HepG2 (cell line): ENCODE data around the gene PERCC1. TPM values are rescaled to one million over a fixed set of nuclear protein-coding genes. Genes with fewer than 3 reads are reported as not detected.

Experiments
- ATAC-seq: fragments of 200-7000 bp; cut with Tn5 transposase; 3 replicates; pipeline ENCODE4 v1.9.1; 2020; ENCODE audit warnings: mild to moderate bottlenecking, moderate library complexity
- BruUV-seq: library from RNA; stranded (reverse); fragments of 400-500 nt; replicated peaks from 2 replicates; lab custom pipeline; 2021; lab: Mats Ljungman, UMichigan
- CTCF ChIA-PET: fragments of 300-600 bp; formaldehyde crosslinking; extraction: SDS; loops from one replicate; lab custom pipeline; 2021; ENCODE audit warnings: low total read pairs, inconsistent platforms, low intra/inter-chr PET ratio; lab: Yijun Ruan, JAX
- POLR2A ChIA-PET: fragments of 350-600 bp; sonication (Branson Sonifier 250); formaldehyde crosslinking; loops from one replicate; lab custom pipeline; 2020; ENCODE audit warnings: antibody characterized with exemption, inconsistent platforms; lab: Yijun Ruan, JAX
- DNase-seq: peaks from one replicate; pipeline ENCODE4 v3.0.0-alpha.2; 2015; ENCODE audit warnings: low spot score
- FAIRE-seq: peaks from 3 replicates; lab custom pipeline; 2011; peaks lifted over from hg19 to GRCh38; lab: Jason Lieb, UNC
- H2AFZ ChIP-seq: one replicate; pipeline ENCODE4 v1.6.1; 2011; ENCODE audit warnings: low read length, inconsistent platforms
- H3K27ac ChIP-seq: fragments of 300-600 bp; 3 replicates; pipeline ENCODE4 v1.8.0; 2011; ENCODE audit warnings: mixed run types, mild to moderate bottlenecking, mixed read lengths, low read length, inconsistent platforms; ENCODE audit not compliant: insufficient read depth; ENCODE audit errors: extremely low read length
- H3K27me3 ChIP-seq, 2 experiments: fragments of 200-600 bp in 1 of 2; 2 replicates in 1 of 2; 3 replicates in 1 of 2; pipeline versions ENCODE4 v1.6.0 to v1.8.0; 2011; ENCODE audit warnings: low read length in 2 of 2, mild to moderate bottlenecking in 2 of 2, moderate library complexity in 2 of 2, inconsistent platforms in 1 of 2; ENCODE audit not compliant: insufficient read depth in 2 of 2, control insufficient read depth in 1 of 2
- H3K36me3 ChIP-seq, 2 experiments: fragments of 200-600 bp in 1 of 2; replicated peaks in 1 of 2; 2 replicates in 1 of 2; 3 replicates in 1 of 2; pipeline versions ENCODE4 v1.5.1 to v1.8.0; 2011; ENCODE audit warnings: low read length in 2 of 2, inconsistent platforms in 1 of 2; ENCODE audit not compliant: insufficient read depth in 2 of 2, control insufficient read depth in 1 of 2
- H3K4me1 ChIP-seq: 2 replicates; pipeline ENCODE4 v1.5.1; 2012; ENCODE audit warnings: low read length, inconsistent platforms; ENCODE audit not compliant: insufficient read depth
- H3K4me2 ChIP-seq: 2 replicates; pipeline ENCODE4 v1.6.0; 2011; ENCODE audit warnings: low read depth, low read length, inconsistent platforms
- H3K4me3 ChIP-seq, 3 experiments: fragments of 200-600 bp in 1 of 3; sonication (generic), shearing (Covaris generic) in 1 of 3; replicated peaks in 1 of 3; 2 replicates each; pipeline ENCODE4 v1.5.1; 2011 to 2016; ENCODE audit warnings: low read length in 3 of 3, inconsistent platforms in 2 of 3, low read depth in 2 of 3, mild to moderate bottlenecking in 2 of 3, control low read depth in 1 of 3, mixed read lengths in 1 of 3; ENCODE audit not compliant: insufficient read depth in 1 of 3
- H3K79me2 ChIP-seq: one replicate; pipeline ENCODE4 v1.6.1; 2011; ENCODE audit warnings: low read length, inconsistent platforms; ENCODE audit not compliant: insufficient read depth
- H3K9ac ChIP-seq: 2 replicates; pipeline ENCODE4 v1.6.0; 2011; ENCODE audit warnings: mild to moderate bottlenecking, low read depth, low read length, inconsistent platforms; ENCODE audit not compliant: insufficient read depth
- H3K9me3 ChIP-seq: 2 replicates; pipeline ENCODE4 v1.5.1; 2012; ENCODE audit warnings: mild to moderate bottlenecking, low read length
- H4K20me1 ChIP-seq: 2 replicates; pipeline ENCODE4 v1.6.0; 2011; ENCODE audit warnings: inconsistent platforms, mild to moderate bottlenecking, low read length, moderate library complexity; ENCODE audit not compliant: insufficient read depth
- GFI1 ChIP-seq: sonication (generic); formaldehyde crosslinking; IDR thresholded peaks from 2 replicates; pipeline ENCODE4 v1.5.0; 2020; ENCODE audit warnings: missing genetic modification reagents, mild to moderate bottlenecking, borderline replicate concordance
- ZFP90 ChIP-seq: sonication (generic); formaldehyde crosslinking; IDR thresholded peaks from 2 replicates; pipeline ENCODE4 v1.8.0; 2022; ENCODE audit warnings: missing genetic modification reagents, mild to moderate bottlenecking, inconsistent platforms, borderline replicate concordance
- ZNF629 ChIP-seq: sonication (generic); formaldehyde crosslinking; conservative IDR thresholded peaks from 2 replicates; pipeline ENCODE4 v1.5.0; 2020; ENCODE audit warnings: missing genetic modification reagents
- WGBS: methylation state at CpG from one replicate; pipeline ENCODE4 v1.1.6; 2017; ENCODE audit warnings: low lambda C conversion rate; 5-methylcytosine and 5-hydroxymethylcytosine counted together
- in situ Hi-C: cut with HindIII; loops from 2 replicates; pipeline ENCODE4 v1.10.0; 2017; ENCODE audit warnings: low pct_unique_long_range_greater_than_20kb; ENCODE audit not compliant: extremely low pct_ligation_motif_present
- intact Hi-C: fragments of 100-400 bp; cut with micrococcal nuclease; formaldehyde crosslinking; loops from one replicate; pipeline ENCODE4 v1.10.0; 2022; ENCODE audit not compliant: unreplicated experiment
- polyA plus RNA-seq, 8 experiments: library from polyadenylated mRNA; depleted of rRNA in 3 of 8; stranded (reverse) in 7 of 8; unstranded in 1 of 8; fragments of >200 nt; fragmentation: Illumina TruSeq in 4 of 8; extraction: Trizol in 4 of 8; gene quantifications; 2 replicates each; pipeline versions ENCODE4 v1.2.1 to v1.2.3, GENCODE V29; 2011 to 2016; ENCODE audit warnings: low read depth in 4 of 8, missing spikeins in 1 of 8, mixed read lengths in 1 of 8; ENCODE audit not compliant: insufficient read depth in 1 of 8
- total RNA-seq, 5 experiments: library from RNA; depleted of rRNA; stranded (reverse); fragments of >200 nt; fragmentation: Illumina TruSeq; extraction: Trizol; gene quantifications; 2 replicates each; pipeline ENCODE4 v1.2.3, GENCODE V29; 2016; ENCODE audit warnings: low read depth in 1 of 5
- TF ChIP-seq, protein P1 (sequence below): IDR thresholded peaks from 2 replicates; pipeline ENCODE4 v1.6.1; 2016
- TF ChIP-seq, protein P2 (sequence below): sonication (generic); formaldehyde crosslinking; IDR thresholded peaks from 2 replicates; pipeline ENCODE4 v1.4.0; 2020; ENCODE audit warnings: mild to moderate bottlenecking, missing genetic modification reagents, borderline replicate concordance

The PERCC1 gene
- total and polyA plus RNA-seq, 2 of the 13 experiments (the other 11 are each of a cell fraction or from before 2014, with no cell fraction given) = 0.15 TPM; not detected in 1

DNA sequence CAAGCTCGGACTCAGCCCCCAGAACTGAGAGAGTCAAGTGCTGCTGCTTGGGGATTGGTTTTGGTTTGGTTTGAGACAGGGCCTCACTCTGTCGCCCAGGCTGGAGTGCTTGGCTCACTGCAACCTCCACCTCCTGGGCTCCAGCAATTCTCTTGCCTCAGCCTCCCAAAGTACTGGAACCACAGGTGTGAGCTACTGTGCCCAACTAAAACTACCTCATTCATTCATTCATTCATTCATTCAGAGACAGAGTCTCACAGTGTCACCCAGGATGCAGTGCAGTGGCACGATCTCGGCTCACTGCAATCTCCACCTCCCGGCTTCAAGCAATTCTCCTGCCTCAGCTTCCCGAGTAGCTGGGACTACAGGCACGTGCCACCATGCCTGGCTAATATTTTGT lies 41.1 kb upstream of the PERCC1 start:
- CTCF ChIA-PET = no interaction called here
- BruUV-seq = no TSS peak
- no peaks in the 10 kb centered on the region for H3K9me3 ChIP-seq

More for the DNA sequence above, 41.1 kb upstream of the PERCC1 start:
- H3K4me2 ChIP-seq = no peak overlapping the region
- DNase-seq (no peak), FAIRE-seq (no peak), ATAC-seq (no peak)
- no peaks in the 10 kb centered on the region for H3K4me1 ChIP-seq
- H3K27me3 ChIP-seq = no peaks in the 10 kb centered on the region
- in situ Hi-C loops (no loop called here), intact Hi-C loops (no loop called here)
- TF ChIP-seq, protein P1, sequence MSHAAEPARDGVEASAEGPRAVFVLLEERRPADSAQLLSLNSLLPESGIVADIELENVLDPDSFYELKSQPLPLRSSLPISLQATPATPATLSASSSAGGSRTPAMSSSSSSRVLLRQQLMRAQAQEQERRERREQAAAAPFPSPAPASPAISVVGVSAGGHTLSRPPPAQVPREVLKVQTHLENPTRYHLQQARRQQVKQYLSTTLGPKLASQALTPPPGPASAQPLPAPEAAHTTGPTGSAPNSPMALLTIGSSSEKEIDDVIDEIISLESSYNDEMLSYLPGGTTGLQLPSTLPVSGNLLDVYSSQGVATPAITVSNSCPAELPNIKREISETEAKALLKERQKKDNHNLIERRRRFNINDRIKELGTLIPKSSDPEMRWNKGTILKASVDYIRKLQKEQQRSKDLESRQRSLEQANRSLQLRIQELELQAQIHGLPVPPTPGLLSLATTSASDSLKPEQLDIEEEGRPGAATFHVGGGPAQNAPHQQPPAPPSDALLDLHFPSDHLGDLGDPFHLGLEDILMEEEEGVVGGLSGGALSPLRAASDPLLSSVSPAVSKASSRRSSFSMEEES (CRISPR knock-in tag) = no peak
- TF ChIP-seq GFI1 (CRISPR knock-in tag) (no peak), ZFP90 (no peak), ZNF629 (CRISPR knock-in tag) (no peak)
- TF ChIP-seq, protein P2, sequence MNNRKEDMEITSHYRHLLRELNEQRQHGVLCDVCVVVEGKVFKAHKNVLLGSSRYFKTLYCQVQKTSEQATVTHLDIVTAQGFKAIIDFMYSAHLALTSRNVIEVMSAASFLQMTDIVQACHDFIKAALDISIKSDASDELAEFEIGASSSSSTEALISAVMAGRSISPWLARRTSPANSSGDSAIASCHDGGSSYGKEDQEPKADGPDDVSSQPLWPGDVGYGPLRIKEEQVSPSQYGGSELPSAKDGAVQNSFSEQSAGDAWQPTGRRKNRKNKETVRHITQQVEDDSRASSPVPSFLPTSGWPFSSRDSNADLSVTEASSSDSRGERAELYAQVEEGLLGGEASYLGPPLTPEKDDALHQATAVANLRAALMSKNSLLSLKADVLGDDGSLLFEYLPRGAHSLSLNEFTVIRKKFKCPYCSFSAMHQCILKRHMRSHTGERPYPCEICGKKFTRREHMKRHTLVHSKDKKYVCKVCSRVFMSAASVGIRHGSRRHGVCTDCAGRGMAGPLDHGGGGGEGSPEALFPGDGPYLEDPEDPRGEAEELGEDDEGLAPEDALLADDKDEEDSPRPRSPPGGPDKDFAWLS (CRISPR knock-in tag) = no peak
- no peak overlapping the region for H2AFZ ChIP-seq
- H3K79me2 ChIP-seq = no peaks in the 10 kb centered on the region
- no peaks in the 10 kb centered on the region for H4K20me1 ChIP-seq
- no peak overlapping the region for H3K9ac ChIP-seq
- no peak overlapping the region for H3K4me3 ChIP-seq
- H3K27ac ChIP-seq = no peak overlapping the region
- peaks cover 4 to 6% of the 10 kb centered on the region in 2 experiments; a peak in 3 of 5 replicates for H3K36me3 ChIP-seq
- WGBS = 95% methylated on average over 5 of the region's 7 CpGs
- POLR2A ChIA-PET = no interaction called here
